ENCODE results near the gene PKN1.

DNA sequence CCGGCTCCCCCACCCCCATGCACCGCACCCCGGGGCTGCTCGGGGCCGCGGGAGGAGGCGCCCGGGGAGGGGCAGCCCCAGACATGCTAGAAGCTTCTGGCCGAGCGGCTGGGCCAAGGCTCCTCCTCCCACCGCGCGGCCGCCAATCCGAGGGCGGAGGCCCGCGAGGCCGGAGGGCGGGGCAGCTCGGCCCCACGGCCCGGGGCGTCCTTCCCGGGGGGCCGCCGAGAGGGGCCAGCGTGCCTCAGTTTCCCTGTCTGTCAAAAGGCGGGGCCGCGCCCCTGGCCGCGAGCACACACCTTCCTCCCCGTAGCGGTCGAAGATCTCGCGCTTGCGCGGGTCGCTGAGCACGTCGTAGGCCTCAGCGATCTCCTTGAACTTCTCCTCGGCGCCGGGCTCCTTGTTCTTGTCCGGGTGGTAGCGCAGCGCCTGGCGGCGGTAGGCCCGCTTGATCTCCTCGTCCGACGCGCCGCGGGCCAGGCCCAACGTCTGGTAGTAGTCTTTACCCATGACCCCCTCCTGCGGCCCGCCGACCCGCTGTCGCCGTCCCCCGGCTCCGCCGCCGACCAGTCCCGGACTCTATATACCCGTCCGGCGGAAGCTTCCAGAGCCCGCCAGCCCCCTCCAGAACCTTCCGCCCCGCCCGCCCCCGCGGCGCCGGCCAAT is 84.9 kb downstream of the PKN1 start, which contains the start of gene DNAJB1:
- TF ChIP-seq YY1 (IDR thresholded peaks at IDR 0.05; ENCODE audit: borderline replicate concordance in 1 of 3, control insufficient read depth in 1 of 3, extremely low read depth in 1 of 3, insufficient read depth in 3 of 3, insufficient read length in 1 of 3, insufficient replicate concordance in 2 of 3, low read depth in 1 of 3, low read length in 2 of 3) (peak in 1 of 3 experiments; percentile 73), ZNF146 (CRISPR knock-in tag; IDR thresholded peaks at IDR 0.05; ENCODE audit: unreplicated experiment) (no peak), BDP1 (IDR thresholded peaks at IDR 0.05; ENCODE audit: insufficient read depth, insufficient read length) (no peak), ZBTB17 (CRISPR knock-in tag; IDR thresholded peaks at IDR 0.05) (peak; percentile 64; the same call in 1 of the 2 replicates), STAT5B (CRISPR knock-in tag; IDR thresholded peaks at IDR 0.05) (no peak), ZNF274 (IDR thresholded peaks at IDR 0.05; ENCODE audit: borderline replicate concordance, low read depth, low read length) (no peak)
- TF ChIP-seq, protein P1, sequence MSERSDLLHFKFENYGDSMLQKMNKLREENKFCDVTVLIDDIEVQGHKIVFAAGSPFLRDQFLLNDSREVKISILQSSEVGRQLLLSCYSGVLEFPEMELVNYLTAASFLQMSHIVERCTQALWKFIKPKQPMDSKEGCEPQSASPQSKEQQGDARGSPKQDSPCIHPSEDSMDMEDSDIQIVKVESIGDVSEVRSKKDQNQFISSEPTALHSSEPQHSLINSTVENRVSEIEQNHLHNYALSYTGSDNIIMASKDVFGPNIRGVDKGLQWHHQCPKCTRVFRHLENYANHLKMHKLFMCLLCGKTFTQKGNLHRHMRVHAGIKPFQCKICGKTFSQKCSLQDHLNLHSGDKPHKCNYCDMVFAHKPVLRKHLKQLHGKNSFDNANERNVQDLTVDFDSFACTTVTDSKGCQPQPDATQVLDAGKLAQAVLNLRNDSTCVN (CRISPR knock-in tag; IDR thresholded peaks at IDR 0.05), result no peak
- TF ChIP-seq, protein P2, sequence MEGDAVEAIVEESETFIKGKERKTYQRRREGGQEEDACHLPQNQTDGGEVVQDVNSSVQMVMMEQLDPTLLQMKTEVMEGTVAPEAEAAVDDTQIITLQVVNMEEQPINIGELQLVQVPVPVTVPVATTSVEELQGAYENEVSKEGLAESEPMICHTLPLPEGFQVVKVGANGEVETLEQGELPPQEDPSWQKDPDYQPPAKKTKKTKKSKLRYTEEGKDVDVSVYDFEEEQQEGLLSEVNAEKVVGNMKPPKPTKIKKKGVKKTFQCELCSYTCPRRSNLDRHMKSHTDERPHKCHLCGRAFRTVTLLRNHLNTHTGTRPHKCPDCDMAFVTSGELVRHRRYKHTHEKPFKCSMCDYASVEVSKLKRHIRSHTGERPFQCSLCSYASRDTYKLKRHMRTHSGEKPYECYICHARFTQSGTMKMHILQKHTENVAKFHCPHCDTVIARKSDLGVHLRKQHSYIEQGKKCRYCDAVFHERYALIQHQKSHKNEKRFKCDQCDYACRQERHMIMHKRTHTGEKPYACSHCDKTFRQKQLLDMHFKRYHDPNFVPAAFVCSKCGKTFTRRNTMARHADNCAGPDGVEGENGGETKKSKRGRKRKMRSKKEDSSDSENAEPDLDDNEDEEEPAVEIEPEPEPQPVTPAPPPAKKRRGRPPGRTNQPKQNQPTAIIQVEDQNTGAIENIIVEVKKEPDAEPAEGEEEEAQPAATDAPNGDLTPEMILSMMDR (IDR thresholded peaks at IDR 0.05 in 2 of 3, conservative IDR thresholded peaks at IDR 0.05 in 1 of 3; ENCODE audit: insufficient read depth in 2 of 3, low read depth in 1 of 3, low read length in 3 of 3), result 0 out of 6 replicates have a peak, but pooled peaks of 1 of the 3 experiments have one; percentile 2
- TF ChIP-seq, protein P3, sequence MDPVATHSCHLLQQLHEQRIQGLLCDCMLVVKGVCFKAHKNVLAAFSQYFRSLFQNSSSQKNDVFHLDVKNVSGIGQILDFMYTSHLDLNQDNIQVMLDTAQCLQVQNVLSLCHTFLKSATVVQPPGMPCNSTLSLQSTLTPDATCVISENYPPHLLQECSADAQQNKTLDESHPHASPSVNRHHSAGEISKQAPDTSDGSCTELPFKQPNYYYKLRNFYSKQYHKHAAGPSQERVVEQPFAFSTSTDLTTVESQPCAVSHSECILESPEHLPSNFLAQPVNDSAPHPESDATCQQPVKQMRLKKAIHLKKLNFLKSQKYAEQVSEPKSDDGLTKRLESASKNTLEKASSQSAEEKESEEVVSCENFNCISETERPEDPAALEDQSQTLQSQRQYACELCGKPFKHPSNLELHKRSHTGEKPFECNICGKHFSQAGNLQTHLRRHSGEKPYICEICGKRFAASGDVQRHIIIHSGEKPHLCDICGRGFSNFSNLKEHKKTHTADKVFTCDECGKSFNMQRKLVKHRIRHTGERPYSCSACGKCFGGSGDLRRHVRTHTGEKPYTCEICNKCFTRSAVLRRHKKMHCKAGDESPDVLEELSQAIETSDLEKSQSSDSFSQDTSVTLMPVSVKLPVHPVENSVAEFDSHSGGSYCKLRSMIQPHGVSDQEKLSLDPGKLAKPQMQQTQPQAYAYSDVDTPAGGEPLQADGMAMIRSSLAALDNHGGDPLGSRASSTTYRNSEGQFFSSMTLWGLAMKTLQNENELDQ (CRISPR knock-in tag; IDR thresholded peaks at IDR 0.05; ENCODE audit: borderline replicate concordance), result no peak
